Measurements from ENCODE around the gene PRKAB2. TPM values are rescaled to one million over a fixed set of nuclear protein-coding genes. Genes with fewer than 3 reads are reported as not detected.
A peak's percentile ranks its signal among the peaks of the same experiment; 100 is the strongest.

Gene PRKAB2
- total and polyA plus RNA-seq, 2 of the 13 experiments (the other 11 are each of a cell fraction or from before 2014, with no cell fraction given), result 44.0 to 118 TPM

GRCh38 chr1:147215540-147215916 is 43.3 kb upstream of the PRKAB2 start (continued):
- 0 out of 2 replicates have a peak, but pooled peaks have one; percentile 42 for TF ChIP-seq ZBTB43 (CRISPR knock-in tag; conservative IDR thresholded peaks at IDR 0.05)
- peak; percentile 62; the same call in 1 of the 2 replicates for TF ChIP-seq FOXO1 (CRISPR knock-in tag; IDR thresholded peaks at IDR 0.05)
- TF ChIP-seq, protein P1, sequence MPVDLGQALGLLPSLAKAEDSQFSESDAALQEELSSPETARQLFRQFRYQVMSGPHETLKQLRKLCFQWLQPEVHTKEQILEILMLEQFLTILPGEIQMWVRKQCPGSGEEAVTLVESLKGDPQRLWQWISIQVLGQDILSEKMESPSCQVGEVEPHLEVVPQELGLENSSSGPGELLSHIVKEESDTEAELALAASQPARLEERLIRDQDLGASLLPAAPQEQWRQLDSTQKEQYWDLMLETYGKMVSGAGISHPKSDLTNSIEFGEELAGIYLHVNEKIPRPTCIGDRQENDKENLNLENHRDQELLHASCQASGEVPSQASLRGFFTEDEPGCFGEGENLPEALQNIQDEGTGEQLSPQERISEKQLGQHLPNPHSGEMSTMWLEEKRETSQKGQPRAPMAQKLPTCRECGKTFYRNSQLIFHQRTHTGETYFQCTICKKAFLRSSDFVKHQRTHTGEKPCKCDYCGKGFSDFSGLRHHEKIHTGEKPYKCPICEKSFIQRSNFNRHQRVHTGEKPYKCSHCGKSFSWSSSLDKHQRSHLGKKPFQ (CRISPR knock-in tag; IDR thresholded peaks at IDR 0.05; ENCODE audit: insufficient replicate concordance), result no peak
- no peak for TF ChIP-seq ZMYM4 (CRISPR knock-in tag; IDR thresholded peaks at IDR 0.05)
- TF ChIP-seq, protein P2, sequence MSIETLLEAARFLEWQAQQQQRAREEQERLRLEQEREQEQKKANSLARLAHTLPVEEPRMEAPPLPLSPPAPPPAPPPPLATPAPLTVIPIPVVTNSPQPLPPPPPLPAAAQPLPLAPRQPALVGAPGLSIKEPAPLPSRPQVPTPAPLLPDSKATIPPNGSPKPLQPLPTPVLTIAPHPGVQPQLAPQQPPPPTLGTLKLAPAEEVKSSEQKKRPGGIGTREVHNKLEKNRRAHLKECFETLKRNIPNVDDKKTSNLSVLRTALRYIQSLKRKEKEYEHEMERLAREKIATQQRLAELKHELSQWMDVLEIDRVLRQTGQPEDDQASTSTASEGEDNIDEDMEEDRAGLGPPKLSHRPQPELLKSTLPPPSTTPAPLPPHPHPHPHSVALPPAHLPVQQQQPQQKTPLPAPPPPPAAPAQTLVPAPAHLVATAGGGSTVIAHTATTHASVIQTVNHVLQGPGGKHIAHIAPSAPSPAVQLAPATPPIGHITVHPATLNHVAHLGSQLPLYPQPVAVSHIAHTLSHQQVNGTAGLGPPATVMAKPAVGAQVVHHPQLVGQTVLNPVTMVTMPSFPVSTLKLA (IDR thresholded peaks at IDR 0.05), result peak; percentile 55
- TF ChIP-seq NR2F2 (IDR thresholded peaks at IDR 0.05; ENCODE audit: borderline replicate concordance, low read depth), result peak; percentile 71
- peak; percentile 56; the same call in 1 of the 2 replicates for TF ChIP-seq TARDBP (CRISPR knock-in tag; IDR thresholded peaks at IDR 0.05)
- peak; percentile 51 for TF ChIP-seq PATZ1 (CRISPR knock-in tag; IDR thresholded peaks at IDR 0.05)
- 0 out of 2 replicates have a peak, but pooled peaks have one; percentile 62 for TF ChIP-seq ZKSCAN8 (CRISPR knock-in tag; IDR thresholded peaks at IDR 0.05; ENCODE audit: borderline replicate concordance)
- no peak for TF ChIP-seq SOX13 (IDR thresholded peaks at IDR 0.05)
- peak in 1 of 2 experiments; percentile 93; a peak in 2 of 4 replicates for TF ChIP-seq SOX13 (CRISPR knock-in tag; conservative IDR thresholded peaks at IDR 0.05 in 1 of 2, IDR thresholded peaks at IDR 0.05 in 1 of 2)
- TF ChIP-seq PTBP1 (IDR thresholded peaks at IDR 0.05; ENCODE audit: low read depth, low read length, poor library complexity, severe bottlenecking), result no peak
- TF ChIP-seq ASH2L (IDR thresholded peaks at IDR 0.05; ENCODE audit: insufficient read length, low read depth, low read length), result peak; percentile 59
- peak; percentile 97 for TF ChIP-seq NCOA2 (CRISPR knock-in tag; IDR thresholded peaks at IDR 0.05)
- TF ChIP-seq HNRNPL (IDR thresholded peaks at IDR 0.05; ENCODE audit: low read depth, low read length), result no peak
- peak; percentile 92 for TF ChIP-seq GATAD2A (CRISPR knock-in tag; IDR thresholded peaks at IDR 0.05)
- peak; percentile 51; the same call in 1 of the 2 replicates for TF ChIP-seq SP5 (CRISPR knock-in tag; IDR thresholded peaks at IDR 0.05; ENCODE audit: borderline replicate concordance, low read depth)
- TF ChIP-seq TSC22D2 (CRISPR knock-in tag; IDR thresholded peaks at IDR 0.05; ENCODE audit: borderline replicate concordance), result no peak
- no peak for TF ChIP-seq ZNF569 (CRISPR knock-in tag; IDR thresholded peaks at IDR 0.05; ENCODE audit: borderline replicate concordance)
- TF ChIP-seq THRA (CRISPR knock-in tag; IDR thresholded peaks at IDR 0.05; ENCODE audit: borderline replicate concordance), result peak; percentile 85; the same call in 1 of the 2 replicates
- 0 out of 2 replicates have a peak, but pooled peaks have one; percentile 26 for TF ChIP-seq NFYC (CRISPR knock-in tag; IDR thresholded peaks at IDR 0.05)
- peak; percentile 86 for TF ChIP-seq RCOR2 (CRISPR knock-in tag; IDR thresholded peaks at IDR 0.05)
- peak; percentile 90 for TF ChIP-seq HMG20A (CRISPR knock-in tag; IDR thresholded peaks at IDR 0.05; ENCODE audit: borderline replicate concordance)
- peak; percentile 80; the same call in 1 of the 2 replicates for TF ChIP-seq MIXL1 (CRISPR knock-in tag; IDR thresholded peaks at IDR 0.05)
